CD4-positive, alpha-beta T cell treated with Interleukin-4 for 4 hours (primary cell): Measurements from ENCODE around the gene MAP3K4.

Source experiments
- DNase-seq: peaks from one replicate; pipeline ENCODE4 v3.0.0-alpha.2; 2020

The MAP3K4 gene

DNA sequence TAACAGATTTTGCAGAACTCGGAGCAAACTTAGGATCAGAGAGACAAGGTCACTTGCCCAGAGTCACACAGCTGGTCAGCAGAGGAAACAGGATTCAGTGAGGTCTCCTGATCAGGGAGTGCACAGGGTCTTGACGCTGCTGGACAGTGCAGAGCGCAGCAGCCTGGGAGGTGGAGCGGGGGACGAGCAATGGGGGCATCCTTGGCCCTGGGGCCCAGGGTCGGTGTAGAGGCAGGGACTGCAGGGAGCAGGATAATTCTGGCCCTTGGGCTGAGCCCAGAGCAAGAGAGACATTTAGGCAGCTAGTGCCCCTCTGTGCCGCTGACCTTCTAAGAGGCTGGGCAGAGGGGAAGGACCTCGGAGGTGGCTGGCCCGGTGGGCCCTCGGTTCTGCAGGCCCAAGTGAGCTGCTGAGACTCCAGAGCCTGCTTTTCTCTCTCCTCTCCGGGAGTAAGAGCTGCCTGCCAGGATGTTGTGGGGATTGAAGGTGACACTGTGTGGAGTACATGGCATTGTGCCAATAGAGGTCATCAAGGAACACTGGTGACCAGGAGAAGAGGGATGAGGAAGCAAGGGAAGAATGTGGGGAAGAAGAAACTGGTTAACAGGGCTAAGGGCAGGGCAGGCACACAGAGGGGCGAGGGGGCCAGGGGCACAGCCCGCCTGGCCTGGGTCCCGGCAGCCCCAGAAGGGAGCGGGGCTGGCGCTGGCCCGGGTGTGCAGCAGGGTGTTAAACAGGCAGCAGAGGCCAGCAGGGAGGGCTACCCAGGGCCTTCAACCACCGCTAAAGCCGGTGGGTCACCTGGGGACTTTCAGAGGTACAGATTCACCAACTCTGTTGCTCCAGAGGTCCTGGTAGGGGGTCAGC lies 160.3 kb downstream of the MAP3K4 start:
- DNase-seq, result no peak

DNA sequence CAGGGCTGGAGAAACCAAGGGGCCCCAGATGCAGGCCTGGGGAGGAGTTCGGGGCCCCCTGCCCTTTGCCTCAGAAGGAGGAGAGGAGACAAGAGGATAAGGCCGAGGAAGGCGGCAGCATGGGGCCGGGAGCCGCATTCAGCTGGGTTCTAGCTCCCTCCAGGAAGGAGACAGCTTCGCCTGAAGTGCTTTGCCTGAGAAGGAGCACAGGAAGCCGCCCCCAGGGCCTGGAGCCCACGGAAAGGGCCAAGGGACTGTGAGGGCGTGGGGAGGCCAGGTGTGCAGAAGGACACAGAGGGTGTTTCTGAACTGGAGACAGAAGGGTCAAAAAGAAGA lies 160.9 kb downstream of the MAP3K4 start:
- no peak for DNase-seq

- DNase-seq, result no peak
Observed at GRCh38 chr6:161152907-161153662, 161.5 kb downstream of the MAP3K4 start.

DNA sequence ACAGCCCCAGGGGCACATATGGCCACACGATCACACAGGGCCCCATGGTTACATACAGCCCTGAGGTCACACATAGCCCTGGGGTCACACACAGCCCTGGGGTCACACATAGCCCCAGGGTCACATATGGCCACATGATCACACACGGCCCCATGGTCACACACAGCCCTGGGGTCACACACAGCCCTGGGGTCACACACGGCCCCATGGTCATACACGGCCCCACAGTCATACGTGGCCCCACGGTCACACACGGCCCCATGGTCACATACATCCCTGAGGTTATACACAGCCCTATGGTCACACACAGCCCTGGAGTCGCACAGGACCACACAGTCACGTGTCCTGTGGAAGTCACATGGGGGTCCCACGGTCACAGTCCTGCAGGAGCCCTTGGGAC lies 162.2 kb downstream of the MAP3K4 start:
- DNase-seq, result no peak

DNA sequence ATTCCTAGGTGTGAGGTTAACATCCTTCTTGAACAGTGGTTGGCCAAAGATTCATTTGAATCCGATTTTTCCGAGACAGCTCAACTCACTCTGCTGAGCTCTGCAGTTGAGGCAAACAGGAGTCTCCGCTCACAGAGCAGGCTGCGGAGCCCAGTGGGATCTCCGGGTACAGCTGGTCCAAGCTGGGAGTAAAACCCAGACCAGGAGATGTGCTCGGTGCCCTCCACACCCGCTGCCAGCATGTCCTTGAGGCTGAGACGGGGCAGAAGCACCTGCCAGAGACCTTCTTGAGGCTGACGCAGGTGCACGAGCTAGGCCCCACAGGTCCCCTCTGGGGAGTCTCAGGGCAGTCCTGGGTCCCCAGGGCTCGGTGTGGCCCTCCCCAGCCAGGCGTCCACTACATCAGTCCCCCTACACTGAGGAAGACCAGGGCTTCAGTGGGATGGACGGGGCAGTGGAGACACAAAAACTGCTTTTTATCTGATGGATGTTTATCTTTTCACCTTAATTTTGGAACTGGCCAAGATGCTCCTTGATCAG lies 163.3 kb downstream of the MAP3K4 start:
- DNase-seq, result no peak

- DNase-seq, result no peak
Observed at GRCh38 chr6:161161121-161161520, 169.6 kb downstream of the MAP3K4 start.

DNA sequence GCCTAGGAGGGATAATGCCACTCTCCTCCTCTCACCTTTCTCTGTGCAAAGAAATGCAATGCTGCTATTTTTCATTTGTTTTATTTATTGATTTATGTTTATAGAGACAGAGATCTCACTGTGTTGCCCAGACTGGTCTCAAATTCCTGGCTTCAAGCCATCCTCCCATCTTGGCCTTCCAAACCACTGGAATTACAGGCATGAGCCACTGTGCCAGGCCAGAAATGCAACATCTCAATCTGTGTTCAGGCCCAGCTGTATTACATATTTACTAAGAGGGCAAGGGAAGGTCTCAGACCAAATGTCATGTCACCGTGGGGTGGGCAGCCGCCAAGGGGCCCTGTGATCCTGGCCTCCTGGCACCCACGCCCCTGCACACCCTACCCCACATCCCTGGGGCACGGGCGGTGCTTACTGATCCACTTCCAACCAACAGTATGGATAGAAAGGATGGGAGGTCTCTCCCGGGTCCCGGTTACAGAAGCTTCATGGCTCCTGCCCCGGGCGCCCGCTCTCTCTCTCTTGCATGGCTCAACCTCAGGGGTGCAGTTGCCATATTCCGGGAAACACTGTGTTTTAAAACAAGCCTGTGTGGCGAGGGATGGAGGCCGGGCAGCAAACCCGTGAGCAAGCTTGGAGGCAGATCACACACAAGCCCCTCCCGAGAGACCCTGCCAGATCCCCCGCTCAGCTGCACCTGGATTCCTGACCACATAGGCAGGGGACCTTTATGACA lies 170.5 kb downstream of the MAP3K4 start:
- DNase-seq, result no peak

- DNase-seq, result no peak
Observed at GRCh38 chr6:161162722-161163121, 171.2 kb downstream of the MAP3K4 start.

GRCh38 chr6:161163466-161164181 lies 172.1 kb downstream of the MAP3K4 start:
- no peak for DNase-seq

- DNase-seq, result no peak
Observed at GRCh38 chr6:161164182-161164625, 172.6 kb downstream of the MAP3K4 start.

- no peak for DNase-seq
Observed at GRCh38 chr6:161166176-161166575, 174.6 kb downstream of the MAP3K4 start.

GRCh38 chr6:161166677-161167076 lies 175.1 kb downstream of the MAP3K4 start:
- DNase-seq, result no peak
